ENCODE results near the gene SPEM3.

SPEM3 gene

DNA sequence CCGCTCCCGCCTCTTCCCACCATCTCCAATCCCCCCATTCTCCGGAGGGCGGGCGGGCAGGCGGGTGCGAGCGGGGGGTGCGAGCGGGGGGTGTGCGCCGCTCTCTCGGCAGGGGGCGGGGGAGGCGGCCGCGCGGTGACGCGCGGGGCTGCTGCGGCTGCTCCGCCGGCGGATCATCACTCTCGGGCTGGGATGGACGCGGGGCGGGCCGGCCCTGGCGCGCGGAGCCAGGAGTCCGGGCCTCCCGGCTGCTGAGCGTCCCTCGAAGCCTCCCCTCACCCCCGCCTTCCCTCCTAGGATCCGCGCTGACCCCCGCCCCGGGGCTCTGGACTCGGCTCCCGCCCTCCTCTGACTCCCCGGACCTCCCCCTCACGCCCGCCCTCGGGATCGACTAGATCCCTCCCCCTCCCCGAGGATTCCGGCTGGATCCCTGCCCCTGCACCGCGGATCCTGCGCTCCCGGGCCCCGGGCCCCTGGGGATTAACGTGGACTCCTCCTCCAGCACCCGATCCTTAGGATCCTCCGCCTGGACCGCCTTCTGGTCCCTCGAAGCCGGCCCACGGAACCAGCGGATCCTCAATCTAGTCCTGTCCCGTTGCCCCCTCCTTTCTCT lies 23.8 kb upstream of the SPEM3 start:
- Histone ChIP-seq H3K36me3 (ENCODE audit: low read length) (no peaks in the 10 kb centered on the region), H3K9me2 (replicated peaks; ENCODE audit: insufficient read depth, low read length) (no peaks in the 10 kb centered on the region), H4K20me1 (ENCODE audit: low read depth, low read length) (no peaks in the 10 kb centered on the region), H3K4me3 (ENCODE audit: insufficient read depth, low read length, poor library complexity, severe bottlenecking) (peak overlapping the region; percentile 94), H3K9me3 (ENCODE audit: insufficient read depth, low read length) (no peaks in the 10 kb centered on the region), H3K9ac (ENCODE audit: low read length) (peak overlapping the region; percentile 86), H3K27ac (ENCODE audit: low read depth, low read length) (no peak overlapping the region), H3K27me3 (ENCODE audit: low read length) (no peaks in the 10 kb centered on the region), H3K79me2 (ENCODE audit: insufficient read depth, low read length) (no peaks in the 10 kb centered on the region), H2AFZ (ENCODE audit: low read depth, low read length, severe bottlenecking) (peak overlapping the region; percentile 71), H3K4me2 (ENCODE audit: low read depth, low read length, poor library complexity, severe bottlenecking) (peak overlapping the region; percentile 73), H3F3A (ENCODE audit: insufficient read depth) (no peaks in the 10 kb centered on the region)
- TF ChIP-seq, protein P1, sequence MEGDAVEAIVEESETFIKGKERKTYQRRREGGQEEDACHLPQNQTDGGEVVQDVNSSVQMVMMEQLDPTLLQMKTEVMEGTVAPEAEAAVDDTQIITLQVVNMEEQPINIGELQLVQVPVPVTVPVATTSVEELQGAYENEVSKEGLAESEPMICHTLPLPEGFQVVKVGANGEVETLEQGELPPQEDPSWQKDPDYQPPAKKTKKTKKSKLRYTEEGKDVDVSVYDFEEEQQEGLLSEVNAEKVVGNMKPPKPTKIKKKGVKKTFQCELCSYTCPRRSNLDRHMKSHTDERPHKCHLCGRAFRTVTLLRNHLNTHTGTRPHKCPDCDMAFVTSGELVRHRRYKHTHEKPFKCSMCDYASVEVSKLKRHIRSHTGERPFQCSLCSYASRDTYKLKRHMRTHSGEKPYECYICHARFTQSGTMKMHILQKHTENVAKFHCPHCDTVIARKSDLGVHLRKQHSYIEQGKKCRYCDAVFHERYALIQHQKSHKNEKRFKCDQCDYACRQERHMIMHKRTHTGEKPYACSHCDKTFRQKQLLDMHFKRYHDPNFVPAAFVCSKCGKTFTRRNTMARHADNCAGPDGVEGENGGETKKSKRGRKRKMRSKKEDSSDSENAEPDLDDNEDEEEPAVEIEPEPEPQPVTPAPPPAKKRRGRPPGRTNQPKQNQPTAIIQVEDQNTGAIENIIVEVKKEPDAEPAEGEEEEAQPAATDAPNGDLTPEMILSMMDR (IDR thresholded peaks at IDR 0.05; ENCODE audit: insufficient read depth, low read length, poor library complexity, severe bottlenecking) = no peak
- no peak for TF ChIP-seq EZH2phosphoT487 (conservative IDR thresholded peaks at IDR 0.05; ENCODE audit: low read length)

DNA sequence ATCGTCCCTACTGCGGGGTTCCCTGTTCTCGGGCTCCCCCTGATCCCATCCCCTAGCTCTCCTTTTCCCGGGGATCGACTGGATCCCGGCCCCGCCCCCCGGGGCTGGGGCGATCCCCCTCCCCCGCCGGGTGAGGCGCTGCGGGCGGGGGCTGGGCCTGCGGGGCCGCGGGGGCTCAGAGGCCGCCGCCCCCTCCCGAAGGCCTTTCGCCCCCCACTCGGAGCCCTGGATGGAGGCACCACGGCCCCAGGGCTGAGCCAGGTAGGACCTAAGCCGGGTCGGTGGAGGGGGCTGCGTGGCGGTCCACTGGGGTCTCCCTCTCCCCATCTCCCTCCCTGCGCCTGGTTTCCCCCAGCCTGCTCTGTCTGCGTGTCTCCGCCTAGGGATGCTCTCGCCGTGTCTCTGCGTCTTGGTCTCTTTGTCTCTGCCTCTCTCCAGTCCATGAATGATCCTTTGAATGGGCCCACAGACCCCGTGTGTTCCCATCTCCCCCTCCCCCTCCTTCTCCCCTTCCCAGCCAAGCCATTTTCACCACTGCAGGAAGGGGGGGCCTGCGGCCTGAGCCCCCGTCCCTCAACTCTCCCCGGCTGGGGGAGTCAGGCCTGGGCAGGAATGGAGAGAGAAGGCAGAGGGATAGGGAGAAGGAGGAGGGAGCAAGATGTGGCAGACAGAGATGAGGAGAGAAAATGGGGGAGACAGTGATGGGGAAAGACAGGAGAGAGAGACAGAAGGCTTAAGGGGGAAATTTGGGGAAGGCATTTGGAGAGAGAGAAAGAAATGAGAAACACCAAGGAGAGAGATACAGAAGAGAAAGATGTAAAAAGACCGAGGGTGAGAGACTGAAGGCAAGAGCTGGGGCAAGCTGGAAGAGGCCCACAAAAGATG lies 23.1 kb upstream of the SPEM3 start:
- Histone ChIP-seq H3K9ac (ENCODE audit: low read length) (no peak overlapping the region), H3F3A (ENCODE audit: insufficient read depth) (no peaks in the 10 kb centered on the region), H3K27ac (ENCODE audit: low read depth, low read length) (no peak overlapping the region), H3K36me3 (ENCODE audit: low read length) (no peaks in the 10 kb centered on the region), H4K20me1 (ENCODE audit: low read depth, low read length) (no peaks in the 10 kb centered on the region), H3K27me3 (ENCODE audit: low read length) (no peaks in the 10 kb centered on the region), H3K4me3 (ENCODE audit: insufficient read depth, low read length, poor library complexity, severe bottlenecking) (no peak overlapping the region), H3K9me2 (replicated peaks; ENCODE audit: insufficient read depth, low read length) (no peaks in the 10 kb centered on the region), H3K4me2 (ENCODE audit: low read depth, low read length, poor library complexity, severe bottlenecking) (peak overlapping the region; percentile 73), H3K79me2 (ENCODE audit: insufficient read depth, low read length) (no peaks in the 10 kb centered on the region), H2AFZ (ENCODE audit: low read depth, low read length, severe bottlenecking) (no peak overlapping the region), H3K9me3 (ENCODE audit: insufficient read depth, low read length) (no peaks in the 10 kb centered on the region)
- no peak for TF ChIP-seq EZH2phosphoT487 (conservative IDR thresholded peaks at IDR 0.05; ENCODE audit: low read length)
- TF ChIP-seq, protein P1 (IDR thresholded peaks at IDR 0.05; ENCODE audit: insufficient read depth, low read length, poor library complexity, severe bottlenecking) = no peak

DNA sequence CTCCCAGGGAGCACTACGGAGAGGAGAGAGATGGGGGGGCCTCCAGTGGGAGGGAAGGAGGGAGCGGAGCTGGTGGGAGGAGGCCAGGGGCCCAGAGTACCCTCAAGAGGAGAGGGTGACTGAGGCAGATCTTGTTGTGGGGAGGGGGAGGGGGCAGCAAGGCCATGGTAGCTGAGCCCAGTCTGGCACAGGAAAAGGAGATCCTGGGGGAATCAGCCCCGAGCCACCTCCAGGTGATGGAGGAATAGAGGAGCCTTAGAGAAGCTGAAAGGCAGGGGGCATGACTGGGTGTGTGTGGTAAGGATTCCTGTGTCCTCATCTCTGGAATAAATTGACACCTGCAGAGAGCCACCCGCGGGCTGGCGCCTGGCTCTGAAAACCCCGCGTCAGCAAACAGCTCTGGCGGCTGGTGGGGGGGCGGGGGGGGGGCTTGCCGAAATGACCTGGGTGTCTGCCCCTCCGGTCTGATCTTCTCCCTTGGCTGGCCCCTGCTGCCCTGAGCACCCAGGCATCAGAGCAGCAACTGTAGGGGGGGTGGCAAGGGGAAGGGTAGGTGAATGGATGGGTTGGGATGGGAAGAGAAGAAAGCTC lies 22.3 kb upstream of the SPEM3 start:
- H3K79me2 ChIP-seq (ENCODE audit: insufficient read depth, low read length) = no peaks in the 10 kb centered on the region
- H3K9me3 ChIP-seq (ENCODE audit: insufficient read depth, low read length) = no peaks in the 10 kb centered on the region
- H3F3A ChIP-seq (ENCODE audit: insufficient read depth) = no peaks in the 10 kb centered on the region
- H4K20me1 ChIP-seq (ENCODE audit: low read depth, low read length) = no peaks in the 10 kb centered on the region
- H3K9ac ChIP-seq (ENCODE audit: low read length) = no peak overlapping the region
- TF ChIP-seq EZH2phosphoT487 (conservative IDR thresholded peaks at IDR 0.05; ENCODE audit: low read length) = no peak
- TF ChIP-seq, protein P1 (IDR thresholded peaks at IDR 0.05; ENCODE audit: insufficient read depth, low read length, poor library complexity, severe bottlenecking) = no peak
- H3K27me3 ChIP-seq (ENCODE audit: low read length) = no peaks in the 10 kb centered on the region
- no peak overlapping the region for H2AFZ ChIP-seq (ENCODE audit: low read depth, low read length, severe bottlenecking)
- no peak overlapping the region for H3K4me3 ChIP-seq (ENCODE audit: insufficient read depth, low read length, poor library complexity, severe bottlenecking)
- H3K4me2 ChIP-seq (ENCODE audit: low read depth, low read length, poor library complexity, severe bottlenecking) = no peak overlapping the region
- no peaks in the 10 kb centered on the region for H3K36me3 ChIP-seq (ENCODE audit: low read length)
- H3K9me2 ChIP-seq (replicated peaks; ENCODE audit: insufficient read depth, low read length) = no peaks in the 10 kb centered on the region
- no peak overlapping the region for H3K27ac ChIP-seq (ENCODE audit: low read depth, low read length)

All from SU-DHL-6 (cell line).